A549 (cell line): ENCODE results near the gene SERPINF2.

Experiments
- HDAC2 ChIP-seq: fragments of 200-600 bp; sonication (generic); IDR thresholded peaks from 2 replicates; pipeline ENCODE4 v1.6.1; 2016
- POLR2A ChIP-seq: IDR thresholded peaks from 2 replicates; pipeline ENCODE4 v1.6.1; 2012; ENCODE audit warnings: mild to moderate bottlenecking, low read length

DNA sequence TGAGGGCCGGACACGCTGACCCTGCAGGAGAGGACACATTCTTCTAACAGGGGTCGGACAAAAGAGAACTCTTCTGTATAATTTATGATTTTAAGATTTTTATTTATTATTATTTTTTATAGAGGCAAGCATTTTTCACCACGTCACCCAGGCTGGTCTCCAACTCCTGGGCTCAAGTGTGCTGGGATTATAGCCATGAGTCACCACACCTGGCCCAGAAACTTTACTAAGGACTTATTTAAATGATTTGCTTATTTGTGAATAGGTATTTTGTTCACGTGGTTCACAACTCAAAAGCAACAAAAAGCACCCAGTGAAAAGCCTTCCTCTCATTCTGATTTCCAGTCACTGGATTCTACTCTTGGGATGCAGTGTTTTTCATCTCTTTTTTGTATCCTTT is 16.9 kb downstream of the SERPINF2 start:
- TF ChIP-seq HDAC2 (no peak), POLR2A (no peak)
